ENCODE measurements around the gene PRDM12. TPM values are rescaled to one million over a fixed set of nuclear protein-coding genes. Genes with fewer than 3 reads are reported as not detected.

The PRDM12 gene
- total RNA-seq, 1 experiment from 2014 or later = not detected

GRCh38 chr9:130659699-130660248 is 4.6 kb upstream of the PRDM12 start:
- Histone ChIP-seq H2BK20ac (ENCODE audit: low read depth, low read length, poor library complexity, severe bottlenecking) (no peak overlapping the region), H3K9me3 (ENCODE audit: control insufficient read depth, low read depth, low read length) (no peaks in the 10 kb centered on the region), H4K91ac (ENCODE audit: insufficient read length, low read depth, low read length) (no peak overlapping the region), H2AFZ (ENCODE audit: low read length) (no peak overlapping the region), H2BK5ac (ENCODE audit: insufficient read length, low read length) (no peak overlapping the region), H2BK12ac (ENCODE audit: insufficient read length, low read depth, low read length) (no peak overlapping the region), H3T11ph (ENCODE audit: low read length) (no peak overlapping the region), H3K79me2 (ENCODE audit: insufficient read depth, low read length) (no peaks in the 10 kb centered on the region), H3K4me2 (ENCODE audit: insufficient read depth, insufficient read length, low read length) (peak overlapping the region; percentile 2), H2BK15ac (ENCODE audit: low read depth, low read length) (no peak overlapping the region), H3K27me3 (ENCODE audit: insufficient read depth, low read length) (peaks cover 79% of the 10 kb centered on the region), H3K23ac (ENCODE audit: insufficient read length, low read depth, low read length) (no peak overlapping the region), H3K4me1 (ENCODE audit: insufficient read depth, low read length) (no peaks in the 10 kb centered on the region), H2AK5ac (ENCODE audit: insufficient read length, low read length) (no peak overlapping the region), H3K56ac (ENCODE audit: insufficient read length, low read depth, low read length) (no peak overlapping the region), H3K14ac (ENCODE audit: insufficient read depth, low read length) (no peak overlapping the region; the same call in 1 of the 2 replicates), H2BK120ac (ENCODE audit: low read depth, low read length, poor library complexity, severe bottlenecking) (no peak overlapping the region), H4K20me1 (ENCODE audit: control insufficient read depth, insufficient read depth, insufficient read length) (no peaks in the 10 kb centered on the region), H3K79me1 (ENCODE audit: insufficient read depth, low read depth, low read length, poor library complexity, severe bottlenecking) (no peaks in the 10 kb centered on the region), H3K23me2 (ENCODE audit: insufficient read length, low read depth, low read length, poor library complexity, severe bottlenecking) (peaks cover 18% of the 10 kb centered on the region), H3K9ac (ENCODE audit: extremely low read depth, insufficient read length, low read length) (no peak overlapping the region), H3K27ac (ENCODE audit: insufficient read length, low read depth, low read length) (no peak overlapping the region), H4K8ac (replicated peaks; ENCODE audit: insufficient read length, low read depth, low read length) (no peak overlapping the region), H3K18ac (ENCODE audit: insufficient read length, low read depth, low read length) (no peak overlapping the region), H4K5ac (ENCODE audit: insufficient read length, low read depth, low read length) (no peak overlapping the region), H3K4ac (ENCODE audit: low read depth, low read length) (no peak overlapping the region)
- peaks cover 4 to 24% of the 10 kb centered on the region in 2 experiments for H3K4me1 Mint-ChIP-seq
- H3K36me3 Mint-ChIP-seq (ENCODE audit: insufficient read depth in 1 of 3, low read depth in 3 of 3) = peaks cover 3 to 7% (median 5%) of the 10 kb centered on the region in 3 experiments; a peak in 3 of 7 replicates
- H3K9me3 Mint-ChIP-seq = peaks cover 0 to 13% of the 10 kb centered on the region in 2 experiments; a peak in 2 of 5 replicates
- no peak overlapping the region for H3K27ac Mint-ChIP-seq
- TF ChIP-seq CTCF (conservative IDR thresholded peaks at IDR 0.05) = no peak
- no CpG with 5 or more reads among the region's 58 CpGs for whole genome bisulfite sequencing (ENCODE audit: extremely low coverage, insufficient read length, low lambda C conversion rate)
- H3K4me3 Mint-ChIP-seq = peak overlapping the region; percentile 49 to 81
- peaks cover 100% of the 10 kb centered on the region for H3K27me3 Mint-ChIP-seq (ENCODE audit: low read depth)
- DNase-seq = peak; percentile 58
